Activated T-helper 2 cell treated with anti-CD3 and anti-CD28 coated beads, Interferon-gamma antibody, Interleukin-2, Interleukin-4, amounts not matched to agents 10 μg/mL and 5 μg/mL and 100 μg/mL, durations not matched to agents 14 hours and 24 hours and 36 hours (primary cell): Measurements from ENCODE around the gene SPAM1. TPM values are rescaled to one million over a fixed set of nuclear protein-coding genes. Genes with fewer than 3 reads are reported as not detected.

Source experiments
- DNase-seq: peaks from one replicate; pipeline ENCODE4 v3.0.0; 2021; ENCODE audit warnings: low spot score
- H3K27ac Mint-ChIP-seq: one replicate; pipeline ENCODE4 v1.8.0; 2021; ENCODE audit warnings: mixed read lengths
- H3K27me3 Mint-ChIP-seq: one replicate; pipeline ENCODE4 v1.8.0; 2021; ENCODE audit warnings: low read depth, mixed read lengths
- H3K36me3 Mint-ChIP-seq: one replicate; pipeline ENCODE4 v1.8.0; 2021; ENCODE audit warnings: low read depth, mixed read lengths
- H3K4me1 Mint-ChIP-seq: one replicate; pipeline ENCODE4 v1.8.0; 2021; ENCODE audit warnings: low read depth, mixed read lengths
- H3K4me3 Mint-ChIP-seq: one replicate; pipeline ENCODE4 v1.8.0; 2021; ENCODE audit warnings: low read depth, mild to moderate bottlenecking, moderate library complexity, mixed read lengths
- H3K9me3 Mint-ChIP-seq: one replicate; pipeline ENCODE4 v1.8.0; 2021; ENCODE audit warnings: mixed read lengths
- intact Hi-C: fragments of 100-400 bp; cut with micrococcal nuclease; formaldehyde crosslinking; loops from one replicate; pipeline ENCODE4 v1.15.1; 2023
- total RNA-seq: library from RNA; stranded (reverse); gene quantifications from 2 replicates; pipeline ENCODE4 v1.2.3, GENCODE V29; 2022

The SPAM1 gene
- total RNA-seq, 1 donor from 2014 or later: not detected

DNA sequence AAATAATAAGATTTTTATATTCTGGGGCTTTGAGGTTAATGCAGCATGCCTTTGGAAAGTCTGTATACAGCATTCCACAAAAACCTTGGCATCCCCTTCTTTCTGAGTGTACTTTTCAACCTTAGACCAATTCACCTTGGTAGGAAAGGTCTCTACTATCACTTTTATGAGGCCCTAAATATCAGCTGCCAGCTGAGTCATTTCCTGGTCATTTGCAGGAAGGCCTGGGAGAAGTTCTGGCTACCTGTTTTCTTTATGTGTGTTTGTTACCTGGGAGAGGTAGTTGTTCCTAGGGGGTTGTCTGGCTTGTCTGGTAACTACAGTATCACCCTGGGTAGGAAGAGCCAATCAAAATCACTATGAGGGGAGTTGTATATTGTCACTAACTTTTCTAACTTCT is 4.1 kb downstream of the SPAM1 start:
- Mint-ChIP-seq H3K9me3 (no peaks in the 10 kb centered on the region), H3K4me3 (no peak overlapping the region), H3K27me3 (no peaks in the 10 kb centered on the region), H3K36me3 (no peaks in the 10 kb centered on the region), H3K27ac (no peak overlapping the region), H3K4me1 (no peaks in the 10 kb centered on the region)
- no peak for DNase-seq
- intact Hi-C loops: no loop called here

DNA sequence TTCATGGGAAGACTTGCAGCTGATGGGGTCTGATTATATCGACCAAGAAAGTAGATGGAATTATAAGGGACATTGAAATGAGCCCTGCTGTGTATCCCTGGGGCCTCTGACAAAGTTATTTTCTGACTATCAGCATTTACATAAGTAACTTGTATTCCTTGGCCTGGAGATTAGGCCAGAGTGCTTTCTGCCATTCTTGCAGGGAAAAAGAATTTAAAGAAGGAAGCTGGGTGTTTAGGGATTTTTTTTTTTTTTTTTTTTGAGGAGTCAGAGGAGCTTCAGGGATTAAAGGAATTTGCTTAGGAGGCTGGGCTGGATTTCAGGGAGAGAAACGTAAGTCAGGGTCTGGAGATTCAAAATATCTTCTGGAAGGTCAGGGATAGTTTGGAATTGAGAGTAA is 4.6 kb downstream of the SPAM1 start:
- H3K4me1 Mint-ChIP-seq: no peaks in the 10 kb centered on the region
- H3K36me3 Mint-ChIP-seq: no peaks in the 10 kb centered on the region
- H3K4me3 Mint-ChIP-seq: no peak overlapping the region
- H3K27me3 Mint-ChIP-seq: no peaks in the 10 kb centered on the region
- no peaks in the 10 kb centered on the region for H3K9me3 Mint-ChIP-seq
- DNase-seq: no peak
- intact Hi-C loops: no loop called here
- no peak overlapping the region for H3K27ac Mint-ChIP-seq

DNA sequence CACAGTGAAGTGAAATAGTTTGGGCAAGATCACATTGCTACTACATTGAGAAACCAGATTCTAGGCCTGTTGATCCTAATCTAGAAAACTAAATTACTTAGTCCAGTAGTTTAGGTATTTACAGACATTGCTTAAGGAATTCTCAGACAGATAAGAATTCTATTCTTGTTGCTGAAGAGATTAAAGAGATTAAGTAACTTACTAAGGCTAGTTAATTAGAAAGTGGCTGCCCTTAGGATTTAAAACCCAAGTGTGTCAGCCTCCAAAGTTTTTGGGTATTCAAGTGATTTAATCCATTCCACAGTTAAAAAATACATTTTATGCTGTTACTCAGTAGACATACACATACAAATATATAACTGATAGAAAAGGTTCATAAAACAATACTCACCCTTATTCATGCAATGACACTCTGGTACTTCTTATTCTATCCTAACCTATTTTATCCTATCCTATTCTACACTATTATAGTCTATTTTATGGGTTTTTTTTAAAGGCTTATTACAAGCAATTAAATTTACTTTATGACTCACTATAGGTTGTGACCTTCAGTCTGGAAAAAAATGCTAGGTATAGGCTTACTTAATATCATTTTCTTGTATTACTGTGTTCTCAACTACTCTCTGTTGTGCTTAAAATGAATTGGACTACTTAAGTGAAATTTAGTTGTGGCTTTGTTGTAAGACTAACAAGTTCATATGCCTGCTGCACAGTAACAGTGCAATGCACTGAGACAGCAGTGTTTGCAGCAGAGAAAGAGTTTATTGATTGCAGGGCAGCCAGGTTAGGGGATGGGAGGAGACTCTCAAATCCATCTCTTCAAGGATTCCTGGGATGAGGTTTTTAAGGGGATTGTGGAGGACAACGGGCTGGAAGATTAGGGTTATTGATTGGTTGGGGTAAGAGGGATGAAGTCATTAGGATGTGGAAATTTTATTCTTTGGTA is 10.7 kb downstream of the SPAM1 start:
- Mint-ChIP-seq H3K36me3 (no peaks in the 10 kb centered on the region), H3K27ac (no peak overlapping the region), H3K9me3 (no peaks in the 10 kb centered on the region), H3K4me3 (no peak overlapping the region), H3K4me1 (no peaks in the 10 kb centered on the region), H3K27me3 (no peaks in the 10 kb centered on the region)
- no peak for DNase-seq
- intact Hi-C loops: no loop called here

DNA sequence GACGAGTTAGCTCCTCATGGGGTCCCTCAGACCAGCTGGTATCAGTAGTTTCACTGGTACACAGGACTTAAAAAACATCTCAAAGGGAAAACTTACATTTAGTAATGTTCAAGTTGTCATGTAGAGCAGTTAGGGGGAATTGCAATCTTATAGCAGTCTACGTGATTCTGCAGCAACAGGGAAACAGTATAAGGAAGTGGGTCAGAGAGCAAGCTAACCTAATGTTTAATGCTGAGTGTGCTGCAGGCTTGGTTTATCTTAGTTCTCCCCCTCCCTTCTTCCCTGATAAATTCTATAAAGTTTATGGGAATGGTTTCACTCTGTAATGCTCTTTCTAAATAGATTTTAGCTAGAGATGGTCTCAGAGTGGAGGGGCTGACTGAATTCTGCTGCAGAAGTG is 11.3 kb downstream of the SPAM1 start:
- no peaks in the 10 kb centered on the region for H3K9me3 Mint-ChIP-seq
- H3K36me3 Mint-ChIP-seq: no peaks in the 10 kb centered on the region
- intact Hi-C loops: no loop called here
- H3K4me1 Mint-ChIP-seq: no peaks in the 10 kb centered on the region
- H3K27me3 Mint-ChIP-seq: no peaks in the 10 kb centered on the region
- H3K27ac Mint-ChIP-seq: no peak overlapping the region
- H3K4me3 Mint-ChIP-seq: no peak overlapping the region
- DNase-seq: no peak

DNA sequence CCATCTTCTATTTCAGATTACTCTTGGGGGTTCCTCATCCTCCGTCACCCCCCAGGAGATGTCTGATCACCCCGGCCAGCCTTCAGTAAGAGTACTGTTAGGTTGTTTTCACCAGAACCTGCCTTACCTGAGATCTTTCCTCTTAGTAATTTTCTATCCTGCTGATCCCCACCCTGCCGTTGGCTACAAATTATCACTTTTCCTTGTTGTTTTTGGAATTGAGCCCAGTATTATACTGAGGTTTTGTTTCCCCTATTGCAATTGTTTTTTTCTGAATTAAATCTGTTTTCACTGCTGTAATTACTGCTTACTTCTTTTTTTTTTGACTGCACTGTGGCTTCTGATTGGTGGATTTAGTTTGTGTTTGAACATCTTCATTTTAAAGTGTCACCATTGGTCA is 14.7 kb downstream of the SPAM1 start:
- Mint-ChIP-seq H3K4me3 (no peak overlapping the region), H3K27me3 (no peaks in the 10 kb centered on the region), H3K27ac (no peak overlapping the region), H3K36me3 (no peaks in the 10 kb centered on the region), H3K4me1 (no peaks in the 10 kb centered on the region), H3K9me3 (no peaks in the 10 kb centered on the region)
- intact Hi-C loops: no loop called here
- no peak for DNase-seq

DNA sequence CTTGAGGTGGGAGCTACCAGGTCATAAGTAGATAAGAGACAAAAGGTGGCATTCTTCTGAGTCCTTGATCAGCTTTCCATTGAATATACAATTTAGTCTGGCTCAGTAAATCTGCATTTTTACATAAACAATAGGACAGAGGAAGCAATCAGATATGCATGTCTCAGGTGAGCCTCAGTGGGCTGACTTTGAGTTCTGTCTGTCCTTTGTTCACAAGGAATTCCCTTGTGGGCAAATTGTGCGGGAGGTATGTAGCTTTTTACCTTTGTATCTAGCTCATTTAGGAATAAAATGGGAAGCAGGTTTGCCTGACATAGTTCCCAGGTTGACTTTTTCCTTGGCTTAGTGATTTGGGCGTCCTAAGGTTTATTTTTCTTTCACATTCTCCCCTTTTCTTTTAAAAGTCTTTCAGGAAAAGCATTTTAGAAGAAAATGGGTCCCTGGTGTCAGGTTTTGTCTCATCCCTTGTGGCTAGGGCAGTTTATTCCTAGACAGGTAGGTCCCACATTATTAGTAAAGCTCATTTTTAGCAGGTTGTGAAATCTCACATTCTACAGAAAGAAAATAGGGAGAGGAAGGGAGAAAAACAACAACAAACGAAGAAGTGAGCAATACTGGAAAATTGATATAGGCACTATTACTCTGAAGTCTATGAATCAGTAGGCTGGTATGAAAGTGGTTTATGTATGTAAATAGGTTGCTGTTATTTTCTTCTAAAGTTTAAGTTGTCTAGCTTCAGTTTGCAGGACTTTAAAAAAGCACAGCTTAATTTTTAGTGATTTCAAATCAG is 16.5 kb downstream of the SPAM1 start:
- Mint-ChIP-seq H3K4me3 (no peak overlapping the region), H3K27ac (no peak overlapping the region), H3K36me3 (no peaks in the 10 kb centered on the region), H3K4me1 (no peaks in the 10 kb centered on the region), H3K9me3 (no peaks in the 10 kb centered on the region), H3K27me3 (no peaks in the 10 kb centered on the region)
- no peak for DNase-seq
- intact Hi-C loops: no loop called here

DNA sequence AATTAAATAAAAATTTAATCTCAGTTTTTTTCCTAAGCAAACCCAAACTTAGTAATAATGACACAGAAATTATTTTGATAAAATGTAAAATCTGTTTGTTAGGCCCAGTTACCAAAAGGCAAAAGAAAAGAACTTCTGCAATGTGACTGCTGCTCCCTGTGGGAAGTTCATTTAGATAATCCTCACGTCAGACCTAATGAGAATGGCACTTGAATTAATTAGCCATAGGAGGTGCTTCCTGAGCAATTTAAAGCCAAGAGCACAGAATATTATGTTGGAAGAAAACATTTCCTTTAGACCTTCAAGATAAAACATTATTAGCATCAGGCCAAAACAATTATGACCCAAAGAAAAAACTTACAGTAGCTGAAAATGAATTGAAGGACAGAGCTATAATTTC is 19.4 kb downstream of the SPAM1 start:
- Mint-ChIP-seq H3K9me3 (no peaks in the 10 kb centered on the region), H3K27ac (no peak overlapping the region), H3K27me3 (no peaks in the 10 kb centered on the region), H3K4me3 (no peak overlapping the region), H3K36me3 (no peaks in the 10 kb centered on the region), H3K4me1 (no peaks in the 10 kb centered on the region)
- intact Hi-C loops: no loop called here
- no peak for DNase-seq

DNA sequence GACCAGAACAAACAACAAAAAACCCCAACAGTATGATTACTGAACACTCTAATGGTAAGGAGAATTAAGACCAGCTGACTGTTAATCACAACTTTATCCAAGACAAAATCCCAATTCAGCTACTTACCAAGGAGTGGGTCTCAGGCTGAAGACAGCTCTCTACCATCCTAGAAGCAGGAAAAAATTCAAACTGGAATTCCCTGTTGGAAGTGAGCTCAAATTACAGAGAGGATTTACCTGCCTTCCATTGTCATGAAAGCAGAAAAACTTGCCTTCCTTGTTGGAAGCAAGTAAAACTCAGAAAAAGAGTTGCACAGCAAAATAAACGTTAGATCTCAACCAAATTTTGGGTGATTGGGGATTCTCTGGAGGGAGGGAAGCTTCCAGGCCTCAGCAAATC is 20.9 kb downstream of the SPAM1 start:
- Mint-ChIP-seq H3K27ac (no peak overlapping the region), H3K4me3 (no peak overlapping the region), H3K9me3 (no peaks in the 10 kb centered on the region), H3K36me3 (no peaks in the 10 kb centered on the region), H3K4me1 (no peaks in the 10 kb centered on the region), H3K27me3 (no peaks in the 10 kb centered on the region)
- intact Hi-C loops: no loop called here
- DNase-seq: no peak

DNA sequence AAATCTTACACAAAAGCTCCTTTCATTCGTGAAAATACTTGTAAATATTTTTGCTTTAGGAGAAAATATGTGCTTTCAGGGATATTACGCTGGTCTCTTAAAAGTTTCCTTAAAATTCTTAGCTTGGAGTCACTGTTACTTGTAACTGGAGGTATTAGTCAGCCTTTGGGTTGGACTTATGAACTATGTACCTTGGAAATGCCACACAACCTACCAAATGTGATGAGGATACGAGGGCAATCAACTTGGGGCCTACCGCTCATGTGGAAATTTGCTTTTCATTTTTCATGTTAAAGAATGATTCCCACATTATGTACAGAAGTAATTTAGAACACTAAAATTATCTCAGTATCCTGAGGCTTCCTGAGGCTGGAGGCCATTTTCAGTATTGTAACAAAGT is 23.1 kb downstream of the SPAM1 start:
- H3K4me1 Mint-ChIP-seq: no peaks in the 10 kb centered on the region
- intact Hi-C loops: no loop called here

DNA sequence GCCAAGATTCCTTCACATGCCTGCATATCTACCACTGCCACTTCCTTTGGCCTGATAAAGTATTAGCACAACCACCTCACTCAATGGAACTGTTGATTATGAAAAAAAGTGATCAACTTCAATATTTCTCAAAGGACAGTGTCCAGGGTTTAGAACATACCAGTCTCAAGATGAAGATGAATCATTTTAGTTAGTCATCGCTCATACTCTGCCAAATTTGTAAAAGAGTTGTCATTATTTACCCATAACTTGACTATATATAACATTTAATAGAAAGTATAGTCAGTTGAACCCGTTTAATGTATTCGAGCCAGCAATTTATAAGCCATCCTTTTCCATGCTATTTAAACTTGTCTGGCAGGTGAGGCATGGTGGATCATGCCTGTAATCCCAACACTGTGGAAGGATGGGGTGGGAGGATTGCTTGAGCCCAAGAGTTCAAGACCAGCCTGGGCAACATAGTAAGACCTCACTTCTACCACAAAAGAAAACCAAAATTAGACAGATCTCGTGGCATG is 33.2 kb downstream of the SPAM1 start:
- H3K4me1 Mint-ChIP-seq: no peaks in the 10 kb centered on the region
- no peaks in the 10 kb centered on the region for H3K36me3 Mint-ChIP-seq
- no peaks in the 10 kb centered on the region for H3K9me3 Mint-ChIP-seq
- no peaks in the 10 kb centered on the region for H3K27me3 Mint-ChIP-seq
- intact Hi-C loops: no loop called here
- no peak overlapping the region for H3K27ac Mint-ChIP-seq
- DNase-seq: no peak
- no peak overlapping the region for H3K4me3 Mint-ChIP-seq

More for the DNA sequence above, 23.1 kb downstream of the SPAM1 start:
- Mint-ChIP-seq H3K36me3 (no peaks in the 10 kb centered on the region), H3K4me3 (no peak overlapping the region), H3K27ac (no peak overlapping the region), H3K9me3 (no peaks in the 10 kb centered on the region), H3K27me3 (no peaks in the 10 kb centered on the region)
- DNase-seq: no peak

DNA sequence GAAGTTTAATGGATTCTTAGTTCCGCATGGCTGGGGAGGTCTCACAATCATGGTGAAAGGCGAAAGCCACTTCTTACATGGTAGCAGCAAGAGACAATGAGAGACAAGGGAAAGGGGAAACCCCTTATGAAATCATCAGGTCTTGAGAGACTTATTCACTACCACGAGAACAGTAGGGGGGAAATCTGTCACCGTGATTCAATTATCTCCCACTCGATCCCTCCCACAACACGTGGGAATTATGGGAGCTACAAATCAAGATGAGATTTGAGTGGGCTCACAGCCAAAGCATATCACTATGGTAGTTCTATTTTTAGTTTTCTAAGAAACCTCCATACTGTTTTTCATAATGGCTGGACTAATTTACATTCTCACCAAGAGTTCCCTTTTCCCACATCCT is 36.7 kb downstream of the SPAM1 start:
- no peak for DNase-seq
- no peak overlapping the region for H3K4me3 Mint-ChIP-seq
- intact Hi-C loops: no loop called here
- no peak overlapping the region for H3K27ac Mint-ChIP-seq
- no peaks in the 10 kb centered on the region for H3K4me1 Mint-ChIP-seq
- no peaks in the 10 kb centered on the region for H3K27me3 Mint-ChIP-seq
- H3K9me3 Mint-ChIP-seq: no peaks in the 10 kb centered on the region
- H3K36me3 Mint-ChIP-seq: no peaks in the 10 kb centered on the region

DNA sequence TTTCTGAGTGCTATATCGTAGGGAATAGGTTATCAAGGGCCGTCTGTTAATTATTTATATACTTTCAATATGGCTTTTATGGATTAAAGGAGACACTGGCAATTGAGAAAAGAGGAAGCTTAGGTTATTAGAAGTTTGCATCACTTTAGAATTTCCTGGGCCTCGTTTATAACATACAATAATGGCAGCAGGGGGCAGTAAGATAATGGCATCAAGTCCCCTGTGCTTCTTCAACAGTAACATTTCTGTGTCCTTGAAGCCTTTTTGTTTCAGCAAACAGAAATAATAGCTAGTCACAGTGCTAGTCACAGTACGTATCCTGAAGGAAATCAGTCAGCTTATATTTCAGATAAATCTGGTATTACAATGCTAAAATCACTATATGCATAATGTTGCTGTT is 41.9 kb downstream of the SPAM1 start:
- Mint-ChIP-seq H3K4me1 (no peaks in the 10 kb centered on the region), H3K36me3 (no peaks in the 10 kb centered on the region), H3K27ac (no peak overlapping the region), H3K27me3 (no peaks in the 10 kb centered on the region), H3K9me3 (no peaks in the 10 kb centered on the region), H3K4me3 (no peak overlapping the region)
- intact Hi-C loops: no loop called here
- no peak for DNase-seq

DNA sequence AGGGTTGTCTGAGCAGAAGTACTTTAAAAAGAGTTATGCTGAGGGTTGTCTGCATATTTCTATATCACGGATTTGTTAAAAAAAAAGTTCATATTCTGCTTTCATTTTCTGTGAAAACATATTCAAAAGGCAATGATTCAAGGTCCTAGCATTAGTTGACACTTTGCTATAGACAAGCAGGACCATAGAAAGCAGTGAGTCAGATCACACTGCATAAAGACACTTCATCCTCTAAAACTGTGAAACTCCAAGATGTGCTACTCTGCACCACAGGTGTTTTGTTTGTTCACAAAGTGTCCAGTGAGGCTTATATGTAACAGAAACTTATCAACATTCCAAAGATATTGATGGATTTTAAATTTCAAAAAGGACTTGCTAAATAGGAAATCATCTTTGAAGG is 47.0 kb downstream of the SPAM1 start:
- no peaks in the 10 kb centered on the region for H3K9me3 Mint-ChIP-seq
- H3K36me3 Mint-ChIP-seq: no peaks in the 10 kb centered on the region
- no peaks in the 10 kb centered on the region for H3K4me1 Mint-ChIP-seq
- intact Hi-C loops: no loop called here
- no peaks in the 10 kb centered on the region for H3K27me3 Mint-ChIP-seq
- DNase-seq: no peak
- no peak overlapping the region for H3K4me3 Mint-ChIP-seq
- H3K27ac Mint-ChIP-seq: no peak overlapping the region
